Osteocyte (in vitro differentiated cells): ENCODE measurements around the gene MAFG. TPM values are rescaled to one million over a fixed set of nuclear protein-coding genes. Genes with fewer than 3 reads are reported as not detected.
A peak's percentile ranks its signal among the peaks of the same experiment; 100 is the strongest.
"Not testable (repeated sequence)": the region's sequence is repeated elsewhere in the genome, so short reads cannot be mapped to it uniquely, and the experiment has no call there.

Source experiments
- DNase-seq: peaks from one replicate; pipeline ENCODE4 v3.0.0; 2021; ENCODE audit warnings: mixed read lengths; ENCODE audit not compliant: unreplicated experiment; ENCODE audit errors: extremely low spot score
- H3K27ac Mint-ChIP-seq: one replicate; pipeline ENCODE4 v1.8.0; 2021; ENCODE audit warnings: mild to moderate bottlenecking, mixed read lengths; ENCODE audit not compliant: unreplicated experiment
- H3K27me3 Mint-ChIP-seq: one replicate; pipeline ENCODE4 v1.8.0; 2021; ENCODE audit warnings: mixed read lengths; ENCODE audit not compliant: unreplicated experiment
- H3K36me3 Mint-ChIP-seq: one replicate; pipeline ENCODE4 v1.8.0; 2021; ENCODE audit warnings: mixed read lengths; ENCODE audit not compliant: unreplicated experiment
- H3K4me1 Mint-ChIP-seq: one replicate; pipeline ENCODE4 v1.8.0; 2021; ENCODE audit warnings: mixed read lengths; ENCODE audit not compliant: unreplicated experiment
- H3K4me3 Mint-ChIP-seq: one replicate; pipeline ENCODE4 v1.8.0; 2021; ENCODE audit warnings: mild to moderate bottlenecking, moderate library complexity, mixed read lengths; ENCODE audit not compliant: unreplicated experiment
- H3K9me3 Mint-ChIP-seq: one replicate; pipeline ENCODE4 v1.8.0; 2021; ENCODE audit warnings: mixed read lengths; ENCODE audit not compliant: unreplicated experiment
- total RNA-seq: library from RNA; stranded (reverse); gene quantifications from 2 replicates; pipeline ENCODE4 v1.2.1, GENCODE V29; 2021
- TF ChIP-seq, protein P1 (sequence below): fragments of 200-600 bp; sonication (generic); IDR thresholded peaks from 2 replicates; pipeline ENCODE4 v1.5.0; 2021; ENCODE audit warnings: antibody characterized with exemption, mild to moderate bottlenecking, moderate library complexity

The MAFG gene
- total RNA-seq, 1 donor from 2014 or later, result 34.7 TPM

DNA sequence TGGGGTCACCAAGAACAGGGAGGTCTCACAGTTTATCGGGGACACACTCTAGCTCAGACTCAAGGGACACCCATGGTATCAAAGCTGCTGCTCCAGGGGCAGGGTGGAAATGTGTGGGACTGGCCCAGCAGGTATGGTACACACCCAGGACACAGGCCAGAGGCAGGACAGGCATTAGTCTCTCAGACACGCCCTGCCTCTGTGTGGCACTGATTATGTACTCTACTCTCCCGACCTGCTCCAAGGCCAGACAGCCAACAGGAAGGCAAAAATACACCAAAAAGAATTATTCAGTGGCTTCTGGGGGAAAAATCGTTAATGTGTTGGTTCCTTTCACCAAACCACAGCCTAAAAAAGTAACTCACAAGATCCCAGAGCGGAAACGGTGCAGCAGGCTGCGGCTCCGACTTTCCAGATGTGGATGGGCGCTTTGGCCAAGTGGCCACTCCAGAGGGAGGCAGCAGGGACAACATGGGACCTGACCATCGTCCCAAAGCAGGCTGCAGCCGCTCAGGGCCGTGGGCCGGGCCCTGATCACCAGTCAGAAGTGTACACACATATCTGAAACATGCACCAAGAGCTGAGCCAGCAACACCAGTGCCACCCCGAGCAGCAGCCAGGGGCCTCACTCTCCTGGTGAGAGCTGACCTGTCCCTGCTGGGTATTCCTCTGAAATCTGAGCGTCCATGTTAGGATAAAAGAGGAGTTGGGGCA is 8.5 kb downstream of the MAFG start:
- H3K4me3 Mint-ChIP-seq, result no peak overlapping the region
- H3K36me3 Mint-ChIP-seq, result peaks cover 7% of the 10 kb centered on the region
- H3K27ac Mint-ChIP-seq, result peak overlapping the region; percentile 44
- DNase-seq, result no peak
- H3K27me3 Mint-ChIP-seq, result no peaks in the 10 kb centered on the region
- H3K9me3 Mint-ChIP-seq, result no peaks in the 10 kb centered on the region
- TF ChIP-seq, protein P1, sequence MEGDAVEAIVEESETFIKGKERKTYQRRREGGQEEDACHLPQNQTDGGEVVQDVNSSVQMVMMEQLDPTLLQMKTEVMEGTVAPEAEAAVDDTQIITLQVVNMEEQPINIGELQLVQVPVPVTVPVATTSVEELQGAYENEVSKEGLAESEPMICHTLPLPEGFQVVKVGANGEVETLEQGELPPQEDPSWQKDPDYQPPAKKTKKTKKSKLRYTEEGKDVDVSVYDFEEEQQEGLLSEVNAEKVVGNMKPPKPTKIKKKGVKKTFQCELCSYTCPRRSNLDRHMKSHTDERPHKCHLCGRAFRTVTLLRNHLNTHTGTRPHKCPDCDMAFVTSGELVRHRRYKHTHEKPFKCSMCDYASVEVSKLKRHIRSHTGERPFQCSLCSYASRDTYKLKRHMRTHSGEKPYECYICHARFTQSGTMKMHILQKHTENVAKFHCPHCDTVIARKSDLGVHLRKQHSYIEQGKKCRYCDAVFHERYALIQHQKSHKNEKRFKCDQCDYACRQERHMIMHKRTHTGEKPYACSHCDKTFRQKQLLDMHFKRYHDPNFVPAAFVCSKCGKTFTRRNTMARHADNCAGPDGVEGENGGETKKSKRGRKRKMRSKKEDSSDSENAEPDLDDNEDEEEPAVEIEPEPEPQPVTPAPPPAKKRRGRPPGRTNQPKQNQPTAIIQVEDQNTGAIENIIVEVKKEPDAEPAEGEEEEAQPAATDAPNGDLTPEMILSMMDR, result no peak
- H3K4me1 Mint-ChIP-seq, result peaks cover 21% of the 10 kb centered on the region

DNA sequence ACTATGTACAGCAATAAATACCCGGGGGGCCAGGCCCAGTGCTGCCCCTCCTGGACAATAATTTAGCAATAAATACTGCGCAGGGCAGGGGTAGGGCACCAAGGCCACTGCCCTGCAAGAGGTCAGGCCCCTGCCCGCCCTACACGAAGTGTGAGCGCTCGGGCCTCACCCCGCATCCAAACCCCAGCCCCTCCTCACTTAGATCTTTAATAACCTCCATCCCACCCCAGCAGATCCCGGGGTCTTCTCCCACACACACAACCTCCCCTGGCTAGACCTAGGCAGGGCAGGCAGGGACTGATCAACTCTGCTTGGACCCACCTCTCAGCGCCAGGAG is 9.2 kb downstream of the MAFG start:
- TF ChIP-seq, protein P1, result peak; percentile 21
- Mint-ChIP-seq H3K4me1 (peaks cover 17% of the 10 kb centered on the region), H3K27ac (peak overlapping the region; percentile 60), H3K4me3 (peak overlapping the region; percentile 80)
- H3K9me3 Mint-ChIP-seq, DNase-seq, H3K27me3 Mint-ChIP-seq, H3K36me3 Mint-ChIP-seq: not testable (repeated sequence)

DNA sequence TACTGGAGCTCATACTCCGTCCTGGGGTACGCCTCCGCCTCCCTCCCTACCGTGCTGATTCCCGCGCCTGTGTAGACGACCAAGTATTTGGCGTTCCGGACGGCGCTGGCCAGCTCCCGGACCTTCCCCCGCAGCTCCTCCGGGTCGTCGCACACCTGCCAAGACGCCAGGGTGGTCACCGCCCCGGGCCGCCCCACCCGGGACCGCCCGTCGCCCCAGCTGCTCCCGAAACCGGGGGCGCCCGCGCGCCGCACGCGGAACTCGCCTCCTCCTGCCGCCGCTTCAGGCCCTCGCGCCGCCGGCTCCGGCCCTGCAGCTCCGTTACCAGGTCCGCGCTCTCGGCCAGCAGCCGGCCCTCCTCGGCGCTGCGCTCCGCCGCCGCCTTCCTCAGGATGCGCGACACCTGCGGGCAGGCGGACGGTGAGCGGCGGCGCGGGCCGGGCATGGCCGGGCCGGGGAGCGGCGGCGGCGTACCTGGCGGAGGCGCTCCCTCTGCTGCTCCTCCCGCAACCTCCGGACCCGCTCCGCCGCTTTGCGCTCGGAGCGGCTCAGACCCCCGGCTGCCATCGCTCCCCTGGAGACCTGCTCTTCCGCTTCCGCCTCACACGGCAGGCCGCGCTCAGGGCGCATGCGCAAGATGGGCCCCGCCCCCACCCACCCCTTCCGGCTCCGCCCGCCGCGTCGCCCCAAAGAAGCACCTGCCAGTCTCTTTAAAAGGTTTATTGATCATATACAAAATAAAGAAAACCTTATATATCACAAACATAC is 9.8 kb downstream of the MAFG start, which contains the start of gene SIRT7:
SIRT7 (minus strand) TSS at position 612 of the 768 bp plus-strand sequence; CDS start at position 567, 45 bp downstream.
- TF ChIP-seq, protein P1, result no peak
- Mint-ChIP-seq H3K4me1 (peaks cover 13% of the 10 kb centered on the region), H3K27me3 (no peaks in the 10 kb centered on the region), H3K9me3 (no peaks in the 10 kb centered on the region), H3K36me3 (peaks cover 14% of the 10 kb centered on the region), H3K27ac (peak within 1 kb of the TSS; percentile 60), H3K4me3 (peak within 1 kb of the TSS; percentile 80)
- DNase-seq, result peak; percentile 92

DNA sequence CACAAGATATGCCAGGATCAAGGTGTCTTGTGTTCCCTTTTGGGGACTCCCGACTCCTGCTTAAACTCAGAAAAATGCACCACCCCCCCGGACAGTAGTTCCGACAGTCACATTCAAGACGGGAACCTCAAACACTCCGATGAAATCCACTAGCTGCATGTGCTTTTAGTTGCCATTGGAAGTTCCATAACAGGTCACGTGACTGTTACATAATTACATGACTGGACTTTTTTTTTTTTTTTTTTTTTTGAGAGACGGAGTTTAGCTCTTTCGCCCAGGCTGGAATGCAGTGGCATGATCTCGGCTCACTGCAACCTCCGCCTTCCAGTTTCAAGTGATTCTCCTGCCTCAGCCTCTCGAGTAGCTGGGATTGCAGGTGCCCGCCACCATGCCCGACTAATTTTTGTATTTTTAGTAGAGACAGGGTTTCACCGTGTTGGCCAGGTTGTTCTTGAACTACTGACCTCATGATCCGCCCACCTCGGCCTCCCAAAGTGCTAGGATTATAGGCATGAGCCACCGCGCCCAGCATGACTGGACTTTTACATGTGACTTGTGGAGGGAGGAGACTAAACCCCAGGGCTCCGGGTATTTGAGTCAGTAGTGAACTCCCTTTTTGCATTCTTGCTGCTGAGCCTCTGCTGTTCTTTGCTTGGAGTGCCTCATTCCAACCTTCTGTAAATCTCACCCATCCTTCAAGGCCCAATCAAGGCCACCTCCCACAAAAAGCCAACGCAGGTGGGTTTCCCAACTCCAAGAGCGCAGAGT is 11.1 kb downstream of the MAFG start:
- Mint-ChIP-seq H3K27me3 (no peaks in the 10 kb centered on the region), H3K27ac (peak overlapping the region; percentile 50), H3K4me1 (peaks cover 12% of the 10 kb centered on the region), H3K4me3 (peak overlapping the region; percentile 70), H3K9me3 (no peaks in the 10 kb centered on the region), H3K36me3 (peaks cover 16% of the 10 kb centered on the region)
- TF ChIP-seq, protein P1, result no peak
- DNase-seq, result no peak
